Subcutaneous abdominal adipose tissue (tissue), 5 donors: Measurements from ENCODE around the gene ZNF516.

Experiments used
- H3K27ac ChIP-seq: one replicate; pipeline ENCODE4 v1.7.0; 2013; ENCODE audit warnings: low read depth, mild to moderate bottlenecking, inconsistent platforms, low read length, moderate library complexity
- H3K27me3 ChIP-seq, 5 donors: one replicate each; pipeline ENCODE4 v1.7.0; 2013; ENCODE audit warnings: low read length in 5 of 5, inconsistent platforms in 1 of 5; ENCODE audit not compliant: control insufficient read depth in 5 of 5, insufficient read depth in 4 of 5
- H3K36me3 ChIP-seq, 5 donors: one replicate each; pipeline ENCODE4 v1.7.0; 2013; ENCODE audit warnings: low read length in 5 of 5; ENCODE audit not compliant: control insufficient read depth in 5 of 5, insufficient read depth in 5 of 5
- H3K4me1 ChIP-seq, 5 donors: one replicate each; pipeline ENCODE4 v1.7.0; 2013; ENCODE audit warnings: low read length in 5 of 5, mild to moderate bottlenecking in 3 of 5, moderate library complexity in 1 of 5; ENCODE audit not compliant: control insufficient read depth in 5 of 5, insufficient read depth in 5 of 5
- H3K4me3 ChIP-seq, 5 donors: one replicate each; pipeline ENCODE4 v1.7.0; 2013; ENCODE audit warnings: low read length in 5 of 5, low read depth in 1 of 5
- H3K9ac ChIP-seq, 5 donors: one replicate each; pipeline ENCODE4 v1.7.0; 2013; ENCODE audit warnings: low read length in 5 of 5, mild to moderate bottlenecking in 4 of 5, moderate library complexity in 3 of 5
- H3K9me3 ChIP-seq, 5 donors: one replicate each; pipeline ENCODE4 v1.7.0; 2013; ENCODE audit warnings: low read length in 5 of 5; ENCODE audit not compliant: control insufficient read depth in 5 of 5
- donor health status: healthy.
- donor health status: healthy.
- donor health status: healthy.
- donor health status: healthy.
- donor health status: healthy.

The ZNF516 gene

DNA sequence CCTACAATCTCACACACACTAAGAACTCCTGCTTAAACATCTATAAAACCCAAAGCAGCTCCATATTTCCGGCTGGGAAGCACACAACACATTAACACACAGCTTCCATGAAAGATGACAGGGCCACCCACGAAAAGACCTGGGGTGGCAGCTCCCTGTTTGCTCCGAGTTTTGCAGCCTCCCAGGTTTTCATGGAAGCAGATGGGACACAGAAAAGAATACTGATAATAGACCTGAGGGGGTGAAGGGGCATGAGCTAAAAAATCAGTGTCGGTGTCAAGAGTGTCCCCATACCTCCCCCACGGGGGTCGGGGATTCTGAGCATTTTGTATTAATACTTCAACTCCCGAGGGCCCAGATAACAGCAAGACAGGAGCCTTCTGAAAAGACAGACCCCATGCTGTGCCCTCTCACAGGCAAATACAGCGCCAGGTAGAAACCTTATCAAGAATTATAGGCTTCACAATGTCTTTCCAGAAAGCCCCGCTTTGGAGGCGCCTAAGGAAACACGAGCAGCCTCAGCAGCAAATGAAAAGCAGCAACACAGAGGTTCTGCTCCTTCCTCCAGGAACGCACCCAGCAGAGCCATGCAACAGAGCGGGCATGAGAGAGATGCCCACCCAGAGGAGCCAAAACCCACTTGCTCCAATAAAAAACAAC is 50.5 kb downstream of the ZNF516 start:
- Histone ChIP-seq H3K9me3 (no peaks in the 10 kb centered on the region), H3K27me3 (peaks cover 0 to 5% (median 0%) of the 10 kb centered on the region in 5 donors), H3K4me3 (no peak overlapping the region), H3K27ac (no peak overlapping the region), H3K4me1 (peaks cover 1 to 34% (median 23%) of the 10 kb centered on the region in 5 donors), H3K36me3 (peaks cover 0 to 27% (median 23%) of the 10 kb centered on the region in 5 donors), H3K9ac (no peak overlapping the region)

DNA sequence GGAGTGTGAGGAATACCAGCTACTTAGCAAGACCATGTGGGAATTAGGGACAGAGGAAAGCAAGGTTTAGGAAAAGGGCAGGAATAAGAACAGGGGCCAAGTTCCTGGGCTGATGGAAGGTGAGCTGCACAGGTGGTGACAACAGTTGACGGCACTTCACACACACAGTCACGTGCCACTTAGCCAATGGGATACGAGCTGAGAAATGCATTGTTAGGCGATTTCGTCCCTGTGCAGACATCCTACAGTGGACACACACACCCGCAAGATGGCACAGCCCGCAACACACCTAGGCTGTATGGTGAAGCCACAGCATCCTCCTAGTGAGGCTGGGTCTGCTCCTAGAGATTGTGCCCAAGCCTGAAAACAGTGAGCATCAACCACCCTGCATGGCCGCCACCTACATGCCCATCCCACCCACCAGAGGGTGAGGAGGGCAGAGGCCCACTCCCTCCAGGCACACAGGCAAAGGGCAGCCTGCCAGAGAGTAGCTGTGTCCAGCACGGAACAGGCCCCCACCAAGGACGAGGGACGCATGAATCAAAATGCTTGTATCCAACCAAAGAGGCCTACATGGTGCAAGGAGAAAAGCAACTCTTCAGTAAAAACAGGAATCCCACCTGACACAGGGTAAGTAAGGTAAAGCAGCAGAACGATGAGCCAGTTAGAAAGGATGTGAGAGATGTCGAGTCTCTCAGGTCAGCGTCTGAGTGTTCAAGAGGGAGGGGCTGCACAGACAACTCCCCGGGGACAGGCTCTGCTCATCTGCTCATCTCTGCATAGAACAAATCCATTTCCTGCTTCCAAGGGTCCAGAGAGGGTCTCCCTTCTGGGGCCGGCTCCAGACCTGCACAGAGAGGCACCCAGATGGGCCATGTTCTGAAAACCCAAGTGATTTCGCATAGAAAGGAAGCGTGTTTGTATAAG is 51.3 kb downstream of the ZNF516 start:
- Histone ChIP-seq H3K4me3 (no peak overlapping the region), H3K4me1 (peaks cover 1 to 34% (median 23%) of the 10 kb centered on the region in 5 donors), H3K9ac (no peak overlapping the region), H3K36me3 (peaks cover 0 to 27% (median 23%) of the 10 kb centered on the region in 5 donors), H3K27me3 (peaks cover 0 to 5% (median 0%) of the 10 kb centered on the region in 5 donors), H3K9me3 (no peaks in the 10 kb centered on the region), H3K27ac (no peak overlapping the region)

DNA sequence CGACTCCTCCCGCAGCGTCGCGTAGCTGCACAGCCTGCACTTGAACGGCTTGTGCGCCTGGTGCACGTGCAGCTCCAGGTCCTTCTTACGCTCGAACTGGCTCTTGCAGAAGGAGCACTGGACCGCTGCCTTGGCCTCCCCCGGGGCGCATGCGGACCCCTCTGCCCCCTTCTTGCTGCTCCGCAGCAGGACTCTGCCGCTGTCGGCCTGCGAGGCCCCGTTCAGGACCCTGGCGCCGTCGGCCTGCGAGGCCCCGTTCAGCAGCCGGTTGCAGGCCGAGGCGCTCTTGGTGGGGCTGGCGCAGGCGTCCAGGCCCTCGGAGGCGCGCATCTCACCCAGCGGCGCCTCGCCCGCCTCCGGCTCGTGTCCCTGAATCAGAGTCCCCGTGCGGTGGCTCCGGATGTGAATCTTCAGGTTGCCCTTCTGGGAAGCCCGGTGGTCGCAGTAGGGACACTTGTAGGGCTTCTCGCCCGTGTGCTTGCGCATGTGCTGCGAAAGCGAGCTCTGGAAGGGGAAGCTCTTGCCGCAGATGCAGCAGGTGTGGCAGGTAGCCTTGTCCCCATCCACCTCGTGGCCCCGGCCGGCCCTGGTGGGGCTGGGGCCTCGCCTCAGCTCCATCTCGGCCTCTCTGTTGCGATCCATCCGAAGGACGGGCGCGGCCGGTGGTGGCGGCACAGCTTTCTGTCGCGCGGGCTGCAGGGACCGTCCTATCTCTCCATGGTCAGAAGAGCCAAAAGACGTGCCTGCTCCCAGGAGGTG is 52.5 kb downstream of the ZNF516 start:
- Histone ChIP-seq H3K4me1 (peaks cover 1 to 37% (median 25%) of the 10 kb centered on the region in 5 donors), H3K4me3 (no peak overlapping the region), H3K9me3 (no peaks in the 10 kb centered on the region), H3K27ac (no peak overlapping the region), H3K36me3 (peaks cover 0 to 30% (median 23%) of the 10 kb centered on the region in 5 donors), H3K27me3 (peaks cover 0 to 5% (median 0%) of the 10 kb centered on the region in 5 donors), H3K9ac (no peak overlapping the region)

DNA sequence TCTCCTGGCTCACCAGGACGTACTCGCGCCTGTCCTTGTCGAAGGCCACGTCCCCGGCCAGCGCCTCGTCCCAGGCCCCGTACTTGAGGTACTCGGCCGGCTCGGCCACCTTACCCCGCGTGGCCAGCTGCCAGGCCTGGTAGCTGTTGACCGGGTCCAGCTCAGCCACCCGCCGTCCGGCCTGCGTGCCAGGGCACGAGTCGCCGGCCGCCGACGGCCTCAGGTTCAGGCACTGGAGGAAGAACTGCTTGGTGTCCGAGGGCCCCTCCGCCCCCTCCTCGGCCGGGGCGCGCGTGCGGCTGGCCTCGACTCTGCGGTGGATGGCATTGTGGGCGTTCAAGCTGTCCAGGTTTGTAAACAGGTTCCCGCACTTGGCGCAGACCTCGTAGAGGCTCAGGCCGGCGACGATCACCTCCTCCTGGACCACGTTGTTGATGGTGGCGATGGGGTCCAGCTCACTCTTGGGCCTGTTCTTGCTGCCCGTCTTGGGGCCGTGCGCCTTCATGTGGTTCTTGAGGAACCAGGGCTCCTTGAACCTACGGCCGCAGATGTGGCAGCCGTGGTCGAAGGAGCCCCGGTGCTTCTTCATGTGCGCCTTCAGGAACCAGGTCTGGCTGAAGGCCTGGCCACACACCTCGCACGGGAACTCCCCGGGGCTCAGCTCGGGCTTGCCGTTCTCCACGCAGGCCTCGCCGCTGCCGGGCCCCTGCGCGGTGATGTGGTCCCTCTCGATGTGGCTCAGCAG is 53.2 kb downstream of the ZNF516 start:
- H3K4me3 ChIP-seq, result no peak overlapping the region
- peaks cover 1 to 34% (median 26%) of the 10 kb centered on the region in 5 donors for H3K4me1 ChIP-seq
- peaks cover 0 to 5% (median 0%) of the 10 kb centered on the region in 5 donors for H3K27me3 ChIP-seq
- H3K27ac ChIP-seq, result no peak overlapping the region
- H3K9me3 ChIP-seq, result no peaks in the 10 kb centered on the region
- peaks cover 0 to 30% (median 23%) of the 10 kb centered on the region in 5 donors for H3K36me3 ChIP-seq
- H3K9ac ChIP-seq, result no peak overlapping the region

DNA sequence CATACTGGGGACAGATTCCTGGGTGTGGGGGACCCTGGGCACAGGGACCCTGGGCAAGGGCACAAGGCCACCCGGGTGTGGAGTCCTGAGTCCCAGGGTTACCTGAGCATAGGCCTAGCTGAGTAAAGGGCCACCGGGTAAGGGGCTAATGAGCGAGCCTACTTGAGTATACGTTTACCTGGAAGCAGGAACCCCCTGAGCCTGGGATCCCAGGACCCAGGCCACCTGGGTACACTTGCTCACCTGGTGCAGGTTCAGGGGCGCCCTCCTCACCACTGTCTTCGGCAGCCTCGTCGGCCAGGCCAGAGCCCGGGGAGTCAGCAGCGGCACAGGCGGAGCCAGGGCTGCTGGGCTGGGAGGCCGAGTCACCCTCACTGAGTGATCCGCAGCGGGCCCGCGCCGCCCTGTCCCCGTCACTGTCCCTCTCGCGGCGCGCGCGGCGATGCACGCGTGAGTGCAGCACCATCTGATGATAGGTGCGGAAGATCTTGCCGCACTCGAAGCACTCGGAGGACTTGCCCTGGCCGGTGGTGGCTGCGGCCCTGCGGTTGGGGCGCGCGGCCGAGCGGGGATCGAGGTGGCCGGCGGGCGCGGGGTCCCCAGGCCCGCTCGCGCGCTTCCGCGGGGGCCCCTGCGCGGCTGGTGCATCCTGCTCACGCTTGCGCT is 53.9 kb downstream of the ZNF516 start:
- H3K9me3 ChIP-seq, result no peaks in the 10 kb centered on the region
- H3K4me3 ChIP-seq, result no peak overlapping the region
- H3K4me1 ChIP-seq, result peaks cover 3 to 28% (median 19%) of the 10 kb centered on the region in 5 donors
- no peak overlapping the region for H3K9ac ChIP-seq
- peaks cover 0 to 30% (median 23%) of the 10 kb centered on the region in 5 donors for H3K36me3 ChIP-seq
- H3K27me3 ChIP-seq, result peaks cover 0 to 5% (median 0%) of the 10 kb centered on the region in 5 donors
- no peak overlapping the region for H3K27ac ChIP-seq

DNA sequence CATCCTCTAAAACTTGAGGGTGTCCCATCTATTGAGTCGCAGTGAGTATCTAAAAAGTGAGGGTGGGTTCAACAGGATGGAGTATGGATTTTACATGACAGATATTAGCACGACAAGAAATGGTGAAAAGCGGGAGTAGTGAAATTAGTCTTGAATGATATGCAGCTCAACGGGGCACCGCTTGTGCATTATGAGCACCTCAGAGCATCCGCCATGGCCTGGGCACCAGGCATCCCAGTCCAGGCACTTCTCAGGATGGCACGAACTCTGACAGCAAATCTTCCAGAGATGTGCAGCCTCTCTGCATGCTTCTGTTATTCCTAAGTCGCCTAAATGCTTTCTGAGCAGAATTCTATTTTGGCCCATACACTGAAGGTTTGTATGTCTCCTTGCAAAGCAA is 57.1 kb downstream of the ZNF516 start:
- H3K4me3 ChIP-seq, result no peak overlapping the region
- no peaks in the 10 kb centered on the region for H3K27me3 ChIP-seq
- no peaks in the 10 kb centered on the region for H3K9me3 ChIP-seq
- H3K9ac ChIP-seq, result no peak overlapping the region
- peaks cover 0 to 39% (median 34%) of the 10 kb centered on the region in 5 donors for H3K36me3 ChIP-seq
- H3K27ac ChIP-seq, result no peak overlapping the region
- peaks cover 5 to 17% (median 9%) of the 10 kb centered on the region in 5 donors for H3K4me1 ChIP-seq

DNA sequence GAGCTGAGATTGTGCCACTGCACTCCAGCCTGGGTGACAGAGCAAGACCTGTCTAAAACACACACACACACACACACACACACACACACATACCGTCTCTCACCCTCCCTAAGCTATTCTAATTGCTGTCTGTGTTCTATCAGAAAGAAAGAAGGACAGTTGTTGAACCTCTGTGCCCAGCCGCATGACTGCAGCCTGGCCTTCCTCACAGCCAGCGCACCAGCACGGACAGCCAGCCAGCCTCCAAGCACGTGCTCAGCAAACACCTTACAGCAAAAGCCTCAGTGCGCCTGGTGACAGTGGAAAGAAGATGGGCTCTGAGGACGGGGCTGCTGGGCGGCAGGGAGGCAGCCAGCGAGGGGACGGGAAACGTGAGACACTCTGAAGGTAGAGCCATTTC is 58.0 kb downstream of the ZNF516 start:
- Histone ChIP-seq H3K4me1 (peaks cover 5 to 17% (median 9%) of the 10 kb centered on the region in 5 donors), H3K9ac (no peak overlapping the region), H3K36me3 (peaks cover 0 to 35% (median 28%) of the 10 kb centered on the region in 5 donors)

DNA sequence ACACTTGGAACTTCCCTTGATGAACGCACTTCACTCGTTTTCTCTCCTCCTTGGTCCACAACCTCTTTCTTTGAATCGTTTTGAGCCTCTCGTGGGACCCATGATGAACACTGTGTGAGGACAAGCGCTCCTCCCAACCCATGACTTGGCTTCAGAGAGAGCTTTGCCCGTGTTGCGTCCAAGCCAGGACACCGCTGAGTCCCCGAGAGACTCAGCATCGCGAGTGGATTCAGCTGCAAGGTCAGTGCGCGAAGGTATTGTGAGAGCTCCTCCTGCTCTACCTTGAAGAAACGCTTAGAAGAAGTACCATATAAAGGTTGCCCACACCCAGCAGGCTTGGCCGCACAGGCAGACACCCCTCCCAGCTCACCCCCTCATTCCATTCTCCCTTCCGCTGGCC is 58.7 kb downstream of the ZNF516 start:
- peaks cover 0 to 29% (median 24%) of the 10 kb centered on the region in 5 donors for H3K36me3 ChIP-seq
- H3K4me1 ChIP-seq, result peaks cover 5 to 17% (median 9%) of the 10 kb centered on the region in 5 donors
- no peaks in the 10 kb centered on the region for H3K27me3 ChIP-seq
- H3K9ac ChIP-seq, result no peak overlapping the region
- H3K4me3 ChIP-seq, result no peak overlapping the region
- no peaks in the 10 kb centered on the region for H3K9me3 ChIP-seq
- no peak overlapping the region for H3K27ac ChIP-seq

More for the DNA sequence above, 58.0 kb downstream of the ZNF516 start:
- Histone ChIP-seq H3K27me3 (no peaks in the 10 kb centered on the region), H3K4me3 (no peak overlapping the region), H3K9me3 (no peaks in the 10 kb centered on the region), H3K27ac (no peak overlapping the region)
